ENCODE measurements around the gene ITCH. TPM values are rescaled to one million over a fixed set of nuclear protein-coding genes. Genes with fewer than 3 reads are reported as not detected.
"Not testable (repeated sequence)": the region's sequence is repeated elsewhere in the genome, so short reads cannot be mapped to it uniquely, and the experiment has no call there.

The ITCH gene
- total and polyA plus RNA-seq, 2 experiments from 2014 or later, result 14.3 to 39.2 TPM

DNA sequence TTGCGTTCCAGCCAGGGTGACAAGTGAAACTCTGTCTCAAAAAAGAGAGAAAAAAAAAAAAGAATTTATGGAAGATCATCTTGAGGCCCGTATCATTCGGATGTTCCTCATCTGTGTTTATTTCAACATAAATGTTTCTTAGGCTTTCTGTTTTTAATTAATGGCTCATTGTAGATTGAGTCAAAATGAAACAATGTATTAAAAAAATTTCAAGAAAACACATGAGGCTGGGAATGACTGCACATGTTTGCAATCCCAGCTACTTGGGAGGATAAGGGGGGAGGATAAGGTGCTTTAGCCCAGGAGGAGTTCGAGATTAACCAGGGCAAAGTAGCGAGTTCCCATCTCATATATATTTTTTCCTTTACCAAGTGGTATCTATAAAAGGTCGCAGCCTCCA is 47.3 kb downstream of the ITCH start:
- Histone ChIP-seq H3K9me3 (ENCODE audit: low read depth) (no peaks in the 10 kb centered on the region), H3K36me3 (peaks cover 40% of the 10 kb centered on the region), H3K27ac (no peak overlapping the region), H3K4me1 (ENCODE audit: low read depth) (peaks cover 10% of the 10 kb centered on the region), H3K27me3 (no peaks in the 10 kb centered on the region), H3K4me3 (no peak overlapping the region)
- no peak for DNase-seq (ENCODE audit: low read depth in 1 of 2, low spot score in 1 of 2)
- no peak for TF ChIP-seq CTCF (IDR thresholded peaks at IDR 0.05; ENCODE audit: low read depth, low read length)

DNA sequence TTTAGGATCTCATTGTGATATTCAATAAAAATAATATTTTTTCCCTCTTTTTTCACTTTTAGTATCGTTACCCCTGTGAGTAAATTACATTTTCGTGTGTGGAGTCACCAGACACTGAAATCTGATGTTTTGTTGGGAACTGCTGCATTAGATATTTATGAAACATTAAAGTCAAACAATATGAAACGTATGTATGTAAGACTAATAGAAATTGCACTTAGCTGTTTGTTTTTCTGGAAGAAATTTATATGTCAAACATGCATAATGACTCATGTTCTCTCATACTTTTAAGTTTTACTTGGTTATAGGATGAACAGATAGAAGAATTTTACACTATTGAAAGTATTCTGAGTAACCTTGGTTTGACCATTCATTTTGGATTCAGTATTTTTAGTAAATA is 49.4 kb downstream of the ITCH start:
- Histone ChIP-seq H3K27ac (no peak overlapping the region), H3K4me3 (no peak overlapping the region), H3K9me3 (ENCODE audit: low read depth) (no peaks in the 10 kb centered on the region), H3K4me1 (ENCODE audit: low read depth) (peaks cover 8% of the 10 kb centered on the region), H3K27me3 (no peaks in the 10 kb centered on the region), H3K36me3 (peaks cover 49% of the 10 kb centered on the region)
- no peak for DNase-seq (ENCODE audit: low read depth in 1 of 2, low spot score in 1 of 2)
- TF ChIP-seq CTCF (IDR thresholded peaks at IDR 0.05; ENCODE audit: low read depth, low read length), result no peak

DNA sequence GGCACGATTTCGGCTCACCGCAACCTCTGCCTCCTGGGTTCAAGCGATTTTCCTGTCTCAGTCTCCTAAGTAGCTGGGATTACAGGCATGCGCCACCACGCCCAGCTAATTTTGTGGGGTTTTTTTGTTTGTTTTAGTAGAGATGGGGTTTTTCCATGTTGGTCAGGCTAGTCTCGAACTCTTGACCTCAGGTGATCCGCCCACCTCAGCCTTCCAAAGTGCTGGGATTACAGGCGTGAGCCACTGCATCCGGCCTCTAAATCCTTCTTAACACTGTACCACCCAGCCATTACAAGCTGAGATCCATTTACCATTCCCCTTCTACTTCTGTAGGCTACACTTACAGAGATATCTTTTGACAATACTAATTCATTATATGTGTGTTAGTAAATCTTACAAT is 51.5 kb downstream of the ITCH start:
- DNase-seq (ENCODE audit: low read depth in 1 of 2, low spot score in 1 of 2); H3K4me3 ChIP-seq; H3K27me3 ChIP-seq; H3K4me1 ChIP-seq (ENCODE audit: low read depth); H3K9me3 ChIP-seq (ENCODE audit: low read depth); H3K27ac ChIP-seq: not testable (repeated sequence)
- H3K36me3 ChIP-seq, result peaks cover 44% of the 10 kb centered on the region

GRCh38 chr20:34415079-34415478 is 52.0 kb downstream of the ITCH start:
- TF ChIP-seq CTCF (IDR thresholded peaks at IDR 0.05; ENCODE audit: low read depth, low read length), result no peak
- H3K27me3 ChIP-seq, result no peaks in the 10 kb centered on the region
- DNase-seq (ENCODE audit: low read depth in 1 of 2, low spot score in 1 of 2), result no peak
- peaks cover 8% of the 10 kb centered on the region for H3K4me1 ChIP-seq (ENCODE audit: low read depth)
- H3K9me3 ChIP-seq (ENCODE audit: low read depth), result no peaks in the 10 kb centered on the region
- no peak overlapping the region for H3K4me3 ChIP-seq
- no peak overlapping the region for H3K27ac ChIP-seq
- H3K36me3 ChIP-seq, result peaks cover 49% of the 10 kb centered on the region

GRCh38 chr20:34420146-34420545 is 57.1 kb downstream of the ITCH start:
- no peak overlapping the region for H3K27ac ChIP-seq
- H3K4me1 ChIP-seq (ENCODE audit: low read depth), result peaks cover 5% of the 10 kb centered on the region
- no peaks in the 10 kb centered on the region for H3K27me3 ChIP-seq
- no peak for TF ChIP-seq CTCF (IDR thresholded peaks at IDR 0.05; ENCODE audit: low read depth, low read length)
- no peak overlapping the region for H3K4me3 ChIP-seq
- H3K36me3 ChIP-seq, result peaks cover 39% of the 10 kb centered on the region
- H3K9me3 ChIP-seq (ENCODE audit: low read depth), result no peaks in the 10 kb centered on the region
- no peak for DNase-seq (ENCODE audit: low read depth in 1 of 2, low spot score in 1 of 2)

GRCh38 chr20:34420975-34421374 is 57.9 kb downstream of the ITCH start:
- Histone ChIP-seq H3K36me3 (peaks cover 41% of the 10 kb centered on the region), H3K9me3 (ENCODE audit: low read depth) (no peaks in the 10 kb centered on the region)
- no peak for TF ChIP-seq CTCF (IDR thresholded peaks at IDR 0.05; ENCODE audit: low read depth, low read length)

More at GRCh38 chr20:34420975-34421374, 57.9 kb downstream of the ITCH start:
- Histone ChIP-seq H3K27me3 (no peaks in the 10 kb centered on the region), H3K4me3 (no peak overlapping the region), H3K4me1 (ENCODE audit: low read depth) (peaks cover 7% of the 10 kb centered on the region), H3K27ac (peak overlapping the region; percentile 59)
- DNase-seq (ENCODE audit: low read depth in 1 of 2, low spot score in 1 of 2), result no peak
